ENCODE measurements around the gene FBXO28.
"Not testable (repeated sequence)": the region's sequence is repeated elsewhere in the genome, so short reads cannot be mapped to it uniquely, and the experiment has no call there.

FBXO28 gene

GRCh38 chr1:224192082-224192788 lies 78.3 kb downstream of the FBXO28 start:
- DNase-seq = no peak

GRCh38 chr1:224193319-224193966 lies 79.5 kb downstream of the FBXO28 start:
- DNase-seq = no peak

GRCh38 chr1:224196813-224197600 lies 83.1 kb downstream of the FBXO28 start:
- no peak for DNase-seq

GRCh38 chr1:224198572-224198971 lies 84.7 kb downstream of the FBXO28 start:
- DNase-seq = no peak

- no peak for DNase-seq
Observed at GRCh38 chr1:224199679-224200078, 85.8 kb downstream of the FBXO28 start.

- no peak for DNase-seq
Observed at GRCh38 chr1:224201383-224201782, 87.5 kb downstream of the FBXO28 start.

GRCh38 chr1:224201853-224202252 lies 87.9 kb downstream of the FBXO28 start:
- no peak for DNase-seq

GRCh38 chr1:224203243-224204016 lies 89.5 kb downstream of the FBXO28 start:
- no peak for DNase-seq

GRCh38 chr1:224205438-224205840 lies 91.5 kb downstream of the FBXO28 start:
- no peak for DNase-seq

GRCh38 chr1:224205931-224206538 lies 92.1 kb downstream of the FBXO28 start:
- DNase-seq = not testable (repeated sequence)

- no peak for DNase-seq
Observed at GRCh38 chr1:224211206-224211962, 97.5 kb downstream of the FBXO28 start.

Measured in NCI-H2107 (cell line).